WTC11 (cell line): Measurements from ENCODE around the gene NRG2. TPM values are rescaled to one million over a fixed set of nuclear protein-coding genes. Genes with fewer than 3 reads are reported as not detected.

ENCODE experiments used
- ATAC-seq: fragments of 200-7000 bp; cut with Tn5 transposase; 2 replicates; pipeline ENCODE4 v1.10.0; 2021; ENCODE audit warnings: mild to moderate bottlenecking, moderate library complexity
- CTCF ChIA-PET: fragments of 300-600 bp; sonication (Branson Sonifier 250); formaldehyde crosslinking; loops from one replicate; lab custom pipeline; 2021; ENCODE audit warnings: antibody characterized with exemption; lab: Charles Lee
- POLR2A ChIA-PET: fragments of 350-600 bp; sonication (Branson Sonifier 250); formaldehyde crosslinking; loops from one replicate; lab custom pipeline; 2021; ENCODE audit warnings: antibody characterized with exemption; lab: Charles Lee
- DNase-seq: peaks from one replicate; pipeline ENCODE4 v3.0.0; 2021; ENCODE audit warnings: low spot score
- H3K27ac Mint-ChIP-seq: 2 replicates; pipeline ENCODE4 v1.8.0; 2021; ENCODE audit warnings: mixed read lengths
- H3K27me3 Mint-ChIP-seq: 2 replicates; pipeline ENCODE4 v1.8.0; 2021; ENCODE audit warnings: low read depth, mild to moderate bottlenecking, moderate library complexity, mixed read lengths
- H3K36me3 Mint-ChIP-seq: 2 replicates; pipeline ENCODE4 v1.8.0; 2021; ENCODE audit warnings: mixed read lengths
- H3K4me1 Mint-ChIP-seq: 2 replicates; pipeline ENCODE4 v1.8.0; 2022; ENCODE audit warnings: mixed read lengths
- H3K4me3 Mint-ChIP-seq: 2 replicates; pipeline ENCODE4 v1.8.0; 2021; ENCODE audit warnings: mild to moderate bottlenecking, moderate library complexity, mixed read lengths
- H3K9me3 Mint-ChIP-seq: 2 replicates; pipeline ENCODE4 v1.8.0; 2021; ENCODE audit warnings: mixed read lengths
- CREB1 ChIP-seq: sonication (generic); formaldehyde crosslinking; IDR thresholded peaks from 2 replicates; pipeline ENCODE4 v1.8.0; 2023; ENCODE audit warnings: mild to moderate bottlenecking, missing genetic modification reagents
- CTCF ChIP-seq: fragments of 200-600 bp; IDR thresholded peaks from 2 replicates; pipeline ENCODE4 v1.8.0; 2022; ENCODE audit warnings: antibody characterized with exemption
- ESRRA ChIP-seq: sonication (generic); formaldehyde crosslinking; IDR thresholded peaks from 2 replicates; pipeline ENCODE4 v1.8.1; 2022; ENCODE audit warnings: mild to moderate bottlenecking, missing genetic modification reagents, borderline replicate concordance
- ETV6 ChIP-seq: sonication (generic); formaldehyde crosslinking; IDR thresholded peaks from 2 replicates; pipeline ENCODE4 v1.8.1; 2022; ENCODE audit warnings: mild to moderate bottlenecking, missing genetic modification reagents
- HMGA2 ChIP-seq: fragments of 250-450 bp; sonication (Bioruptor Pico); IDR thresholded peaks from 2 replicates; pipeline ENCODE4 v1.4.0; 2021; ENCODE audit warnings: mild to moderate bottlenecking, moderate library complexity
- KAT7 ChIP-seq: sonication (generic); formaldehyde crosslinking; IDR thresholded peaks from 2 replicates; pipeline ENCODE4 v1.8.1; 2023; ENCODE audit warnings: missing genetic modification reagents, mild to moderate bottlenecking, borderline replicate concordance
- NR3C1 ChIP-seq: sonication (generic); formaldehyde crosslinking; conservative IDR thresholded peaks from 2 replicates; pipeline ENCODE4 v1.8.1; 2023; ENCODE audit warnings: low read depth, mild to moderate bottlenecking, missing genetic modification reagents
- PRRX2 ChIP-seq: fragments of 250-450 bp; sonication (Bioruptor Pico); IDR thresholded peaks from 2 replicates; pipeline ENCODE4 v1.8.0; 2021; ENCODE audit warnings: mild to moderate bottlenecking
- SOX15 ChIP-seq: fragments of 250-450 bp; sonication (Bioruptor Pico); IDR thresholded peaks from 2 replicates; pipeline ENCODE4 v1.9.0; 2021; ENCODE audit warnings: mild to moderate bottlenecking
- STAT6 ChIP-seq: sonication (generic); formaldehyde crosslinking; conservative IDR thresholded peaks from 2 replicates; pipeline ENCODE4 v1.8.1; 2023; ENCODE audit warnings: mild to moderate bottlenecking, low read depth, missing genetic modification reagents, moderate library complexity
- TP53 ChIP-seq: sonication (generic); formaldehyde crosslinking; IDR thresholded peaks from 2 replicates; pipeline ENCODE4 v1.8.1; 2023; ENCODE audit warnings: mild to moderate bottlenecking, missing genetic modification reagents
- ZBTB43 ChIP-seq: sonication (generic); formaldehyde crosslinking; IDR thresholded peaks from 2 replicates; pipeline ENCODE4 v1.8.1; 2023; ENCODE audit warnings: mild to moderate bottlenecking, missing genetic modification reagents
- ZNF219 ChIP-seq: sonication (generic); formaldehyde crosslinking; IDR thresholded peaks from 2 replicates; pipeline ENCODE4 v1.8.0; 2023; ENCODE audit warnings: missing genetic modification reagents, mild to moderate bottlenecking, borderline replicate concordance
- ZNF232 ChIP-seq: sonication (generic); formaldehyde crosslinking; IDR thresholded peaks from 2 replicates; pipeline ENCODE4 v1.8.0; 2022; ENCODE audit warnings: mild to moderate bottlenecking, missing genetic modification reagents
- ZNF423 ChIP-seq: fragments of 250-450 bp; sonication (Bioruptor Pico); IDR thresholded peaks from 2 replicates; pipeline ENCODE4 v2.1.2; 2022; ENCODE audit warnings: mild to moderate bottlenecking, moderate library complexity
- total RNA-seq: library from RNA; stranded (reverse); gene quantifications from 3 replicates; pipeline ENCODE4 v1.2.3, GENCODE V29; 2021
- TF ChIP-seq, protein P1 (sequence below): fragments of 250-450 bp; sonication (Bioruptor Pico); IDR thresholded peaks from 2 replicates; pipeline ENCODE4 v1.9.0; 2021; ENCODE audit warnings: mild to moderate bottlenecking
- TF ChIP-seq, protein P2 (sequence below): sonication (generic); formaldehyde crosslinking; IDR thresholded peaks from 2 replicates; pipeline ENCODE4 v1.8.1; 2022; ENCODE audit warnings: mild to moderate bottlenecking, missing genetic modification reagents, moderate library complexity, borderline replicate concordance
- TF ChIP-seq, protein P3 (sequence below): sonication (generic); formaldehyde crosslinking; IDR thresholded peaks from 2 replicates; pipeline ENCODE4 v1.8.0; 2022; ENCODE audit warnings: mild to moderate bottlenecking, missing genetic modification reagents

The NRG2 gene
- total RNA-seq, 1 experiment from 2014 or later, result 0.44 TPM

- TF ChIP-seq ZBTB43 (CRISPR knock-in tag), result no peak
- TF ChIP-seq TP53 (CRISPR knock-in tag), result no peak
- TF ChIP-seq NR3C1 (CRISPR knock-in tag), result no peak
- TF ChIP-seq ZNF232 (CRISPR knock-in tag), result no peak
- TF ChIP-seq, all 79 proteins: peak for 0
Observed at GRCh38 chr5:139867581-139867980, 175.5 kb downstream of the NRG2 start (continued).

DNA sequence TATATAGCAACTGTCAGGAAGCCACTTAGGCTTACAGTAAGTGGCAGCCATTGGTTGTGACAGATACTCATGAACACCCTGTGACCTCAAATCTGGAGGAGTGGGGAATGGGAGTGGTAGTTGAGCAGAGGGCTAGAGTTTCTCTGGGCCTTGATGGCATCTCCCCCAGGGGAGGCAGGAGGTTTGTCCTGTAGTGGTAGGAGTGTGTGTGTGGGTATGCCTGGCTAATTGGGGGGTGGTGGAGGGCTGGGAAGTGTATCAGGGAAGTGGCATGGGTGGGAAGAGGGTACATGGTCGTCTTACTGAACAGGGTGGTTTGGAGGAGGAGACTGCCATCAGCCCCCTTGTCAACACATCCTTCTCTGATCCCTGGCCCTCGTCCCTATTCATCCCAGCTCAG, 176.0 kb downstream of the NRG2 start:
- ATAC-seq, result no peak

DNA sequence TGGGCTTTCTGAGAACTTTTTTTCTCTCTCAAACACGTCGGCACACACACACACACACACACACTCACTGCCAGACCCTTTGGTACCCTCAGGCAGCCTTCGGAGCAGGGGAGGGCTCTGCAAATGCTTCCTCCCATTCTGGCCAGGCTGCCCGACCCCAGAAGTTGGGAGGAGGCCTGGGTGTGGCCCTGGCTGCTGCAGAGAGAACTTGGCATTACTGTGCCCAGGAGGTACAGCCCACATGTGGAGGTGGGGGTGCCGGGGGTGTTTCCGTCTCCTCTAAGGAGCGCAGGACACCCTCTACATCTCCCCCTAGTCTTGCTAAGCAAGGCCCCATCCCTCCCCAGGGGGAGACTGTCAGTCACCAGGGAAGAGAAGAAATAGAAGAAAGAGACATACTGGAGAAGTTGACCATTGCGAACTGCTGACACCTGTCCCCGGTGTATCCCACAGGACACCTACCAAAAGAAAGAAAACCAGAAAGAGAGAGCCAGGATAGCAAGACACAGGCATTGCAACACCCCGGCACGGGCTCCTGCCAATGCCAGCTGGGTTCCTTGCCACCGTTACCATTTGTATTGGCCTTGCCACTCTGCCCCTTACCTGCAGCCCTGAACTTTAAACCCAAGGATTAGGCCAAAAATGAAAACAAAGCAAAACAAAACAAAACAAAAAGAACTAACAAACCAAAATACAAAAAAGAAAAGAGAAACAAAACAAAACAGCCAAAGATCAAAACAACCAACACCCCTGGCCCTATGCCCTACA, 178.2 kb downstream of the NRG2 start:
- no peak overlapping the region for H3K4me3 Mint-ChIP-seq

More for the DNA sequence above, 176.0 kb downstream of the NRG2 start:
- ChIA-PET CTCF (interaction anchor here (0.5 to 3.3 kb wide), 3 partner anchors 80 to 291 kb away, joined by 3 to 19 read pairs (median 9); no protein-coding TSS in a partner anchor), POLR2A (interaction anchor here (0.5 kb wide), 1 partner anchor 113 kb away, joined by 3 read pairs; no protein-coding TSS in a partner anchor)
- Mint-ChIP-seq H3K4me3 (no peak overlapping the region), H3K4me1 (peaks cover 12% of the 10 kb centered on the region), H3K9me3 (no peaks in the 10 kb centered on the region), H3K27ac (no peak overlapping the region), H3K36me3 (no peaks in the 10 kb centered on the region), H3K27me3 (peaks cover 3% of the 10 kb centered on the region)
- no peak for DNase-seq
- TF ChIP-seq CREB1 (CRISPR knock-in tag) (no peak), ETV6 (no peak), STAT6 (CRISPR knock-in tag) (no peak), PRRX2 (CRISPR knock-in tag) (no peak), KAT7 (CRISPR knock-in tag) (no peak), ZNF423 (CRISPR knock-in tag) (no peak)

DNA sequence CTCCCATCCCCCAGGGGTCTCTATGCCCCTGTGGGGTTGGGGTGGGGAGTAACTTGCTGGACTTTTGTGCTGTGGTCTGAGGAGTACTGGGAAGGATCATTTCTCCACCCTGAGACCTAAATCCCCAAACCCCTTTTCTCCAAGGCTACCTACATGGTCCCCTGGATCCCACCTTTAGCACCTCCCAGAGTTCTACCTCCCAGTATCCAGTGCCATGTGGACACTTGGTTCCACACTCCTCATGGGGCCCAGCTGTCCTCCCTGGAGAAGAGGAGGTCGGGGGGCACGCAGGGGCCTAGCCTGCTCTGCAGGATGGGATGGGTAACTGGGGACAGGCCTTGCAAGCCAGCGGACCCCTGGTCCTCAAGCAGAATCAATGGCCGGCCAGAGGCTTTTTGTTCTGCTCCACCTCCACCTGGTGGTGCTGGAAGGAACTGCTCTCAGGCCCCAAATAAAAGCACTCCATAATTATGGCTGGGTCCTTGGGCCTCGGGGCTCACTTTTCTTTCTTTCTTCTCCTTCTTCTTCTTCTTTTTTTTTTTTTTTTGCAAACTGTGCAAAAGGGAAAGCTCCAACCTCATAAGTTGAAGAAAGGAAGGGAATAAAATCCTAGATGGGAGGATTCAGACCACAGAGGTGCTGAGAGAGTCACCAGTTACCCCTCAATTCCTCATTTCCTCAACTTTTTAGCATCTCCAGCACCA, 179.1 kb downstream of the NRG2 start:
- H3K27me3 Mint-ChIP-seq, result peaks cover 6% of the 10 kb centered on the region
- no peak overlapping the region for H3K27ac Mint-ChIP-seq
- ATAC-seq (peak; percentile 84), DNase-seq (peak; percentile 81)
- H3K4me3 Mint-ChIP-seq, result no peak overlapping the region
- POLR2A ChIA-PET, result no interaction called here
- no peaks in the 10 kb centered on the region for H3K36me3 Mint-ChIP-seq
- H3K4me1 Mint-ChIP-seq, result peaks cover 12% of the 10 kb centered on the region
- H3K9me3 Mint-ChIP-seq, result no peaks in the 10 kb centered on the region
- TF ChIP-seq, protein P1, sequence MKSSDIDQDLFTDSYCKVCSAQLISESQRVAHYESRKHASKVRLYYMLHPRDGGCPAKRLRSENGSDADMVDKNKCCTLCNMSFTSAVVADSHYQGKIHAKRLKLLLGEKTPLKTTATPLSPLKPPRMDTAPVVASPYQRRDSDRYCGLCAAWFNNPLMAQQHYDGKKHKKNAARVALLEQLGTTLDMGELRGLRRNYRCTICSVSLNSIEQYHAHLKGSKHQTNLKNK (CRISPR knock-in tag), result no peak
- TF ChIP-seq ESRRA (no peak), ZNF219 (CRISPR knock-in tag) (no peak), CTCF (peak; percentile 89)
- TF ChIP-seq, protein P2, sequence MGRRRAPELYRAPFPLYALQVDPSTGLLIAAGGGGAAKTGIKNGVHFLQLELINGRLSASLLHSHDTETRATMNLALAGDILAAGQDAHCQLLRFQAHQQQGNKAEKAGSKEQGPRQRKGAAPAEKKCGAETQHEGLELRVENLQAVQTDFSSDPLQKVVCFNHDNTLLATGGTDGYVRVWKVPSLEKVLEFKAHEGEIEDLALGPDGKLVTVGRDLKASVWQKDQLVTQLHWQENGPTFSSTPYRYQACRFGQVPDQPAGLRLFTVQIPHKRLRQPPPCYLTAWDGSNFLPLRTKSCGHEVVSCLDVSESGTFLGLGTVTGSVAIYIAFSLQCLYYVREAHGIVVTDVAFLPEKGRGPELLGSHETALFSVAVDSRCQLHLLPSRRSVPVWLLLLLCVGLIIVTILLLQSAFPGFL, result no peak
- TF ChIP-seq, protein P3, sequence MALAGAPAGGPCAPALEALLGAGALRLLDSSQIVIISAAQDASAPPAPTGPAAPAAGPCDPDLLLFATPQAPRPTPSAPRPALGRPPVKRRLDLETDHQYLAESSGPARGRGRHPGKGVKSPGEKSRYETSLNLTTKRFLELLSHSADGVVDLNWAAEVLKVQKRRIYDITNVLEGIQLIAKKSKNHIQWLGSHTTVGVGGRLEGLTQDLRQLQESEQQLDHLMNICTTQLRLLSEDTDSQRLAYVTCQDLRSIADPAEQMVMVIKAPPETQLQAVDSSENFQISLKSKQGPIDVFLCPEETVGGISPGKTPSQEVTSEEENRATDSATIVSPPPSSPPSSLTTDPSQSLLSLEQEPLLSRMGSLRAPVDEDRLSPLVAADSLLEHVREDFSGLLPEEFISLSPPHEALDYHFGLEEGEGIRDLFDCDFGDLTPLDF (CRISPR knock-in tag), result no peak
- CTCF ChIA-PET, result interaction anchor here (0.7 to 5.8 kb wide), 18 partner anchors 9 to 212 kb away, joined by 3 to 79 read pairs (median 4); no protein-coding TSS in a partner anchor

More for the DNA sequence above, 178.2 kb downstream of the NRG2 start:
- Mint-ChIP-seq H3K27ac (no peak overlapping the region), H3K36me3 (no peaks in the 10 kb centered on the region), H3K9me3 (no peaks in the 10 kb centered on the region), H3K27me3 (peaks cover 6% of the 10 kb centered on the region), H3K4me1 (peaks cover 12% of the 10 kb centered on the region)
- no peak for ATAC-seq
- ChIA-PET CTCF (interaction anchor here (0.7 to 3.3 kb wide), 4 partner anchors 78 to 104 kb away, joined by 3 to 19 read pairs (median 6); no protein-coding TSS in a partner anchor), POLR2A (no interaction called here)
- TF ChIP-seq KAT7 (CRISPR knock-in tag) (no peak), SOX15 (no peak), HMGA2 (CRISPR knock-in tag) (no peak)
- TF ChIP-seq, protein P2, result no peak
- no peak for DNase-seq
